Measurements from ENCODE around the gene UNC13C.

- no peak for TF ChIP-seq YY1 (IDR thresholded peaks at IDR 0.05; ENCODE audit: low read depth)
- no peak for TF ChIP-seq FOXM1 (IDR thresholded peaks at IDR 0.05; ENCODE audit: borderline replicate concordance, low read depth)
- TF ChIP-seq TCF12 (IDR thresholded peaks at IDR 0.05; ENCODE audit: low read depth): no peak
- TF ChIP-seq REST (IDR thresholded peaks at IDR 0.05; ENCODE audit: low read depth): no peak
Measured at GRCh38 chr15:54681584-54681983, 703.3 kb downstream of the UNC13C start.

Measured in Ishikawa (cell line).